Measurements from ENCODE around the gene SP8. TPM values are rescaled to one million over a fixed set of nuclear protein-coding genes. Genes with fewer than 3 reads are reported as not detected.

The SP8 gene
- polyA plus RNA-seq, 1 donor (not counting 4 experiments of a cell fraction or from before 2014, with no cell fraction given) = 0.17 TPM

GRCh38 chr7:20735346-20736065, 51.2 kb downstream of the SP8 start:
- H3K4me2 ChIP-seq (ENCODE audit: control insufficient read depth, extremely low read depth, insufficient read depth, low read depth, low read length) = no peak overlapping the region
- no peaks in the 10 kb centered on the region for H4K20me1 ChIP-seq (ENCODE audit: control insufficient read depth, extremely low read depth, insufficient read depth, low read length)
- H3K27me3 ChIP-seq (ENCODE audit: control insufficient read depth, extremely low read depth, insufficient read depth, low read length) = no peaks in the 10 kb centered on the region
- peak overlapping the region; percentile 78 for H2AFZ ChIP-seq (ENCODE audit: control insufficient read depth, low read length)
- no peaks in the 10 kb centered on the region for H3K9me1 ChIP-seq (ENCODE audit: control insufficient read depth, extremely low read depth, insufficient read depth, low read length)
- DNase-seq (ENCODE audit: low read depth, low spot score) (no peak), FAIRE-seq (no peak)
- dilution Hi-C loops (cut with MboI; ENCODE audit: extremely low pct_ligation_motif_present, low sequenced_read_pairs) = no loop called here
- H3K4me3 ChIP-seq (ENCODE audit: control insufficient read depth in 2 of 3, extremely low read depth in 1 of 3, insufficient read depth in 2 of 3, low read depth in 1 of 3, low read length in 3 of 3) = no peak overlapping the region
- no peak overlapping the region for H3K27ac ChIP-seq (ENCODE audit: control insufficient read depth, insufficient read depth, low read length)
- H3K4me1 ChIP-seq (ENCODE audit: control insufficient read depth, extremely low read depth, insufficient read depth, low read length) = no peaks in the 10 kb centered on the region
- no peaks in the 10 kb centered on the region for H3K79me2 ChIP-seq (ENCODE audit: control insufficient read depth, insufficient read depth, low read length)
- H3K9me3 ChIP-seq (ENCODE audit: control insufficient read depth, low read depth, low read length) = no peaks in the 10 kb centered on the region
- H3K36me3 ChIP-seq (ENCODE audit: control insufficient read depth in 2 of 2, extremely low read depth in 1 of 2, insufficient read depth in 2 of 2, low read length in 2 of 2) = no peaks in the 10 kb centered on the region
- H3K9ac ChIP-seq (ENCODE audit: control insufficient read depth, extremely low read depth, insufficient read depth, low read length) = no peak overlapping the region
- TF ChIP-seq EZH2 (IDR thresholded peaks at IDR 0.05; ENCODE audit: low read length) (no peak), CTCF (optimal IDR thresholded peaks at IDR 0.05 in 1 of 3, IDR thresholded peaks at IDR 0.05 in 1 of 3, conservative IDR thresholded peaks at IDR 0.05 in 1 of 3; ENCODE audit: extremely low read depth in 1 of 3, insufficient read depth in 2 of 3, low read length in 3 of 3) (no peak)

Other genes starting within 250 kb of the SP8 start
- gene ABCB5, start 171.2 kb downstream of the SP8 start, polyA plus RNA-seq = not detected in 3 replicates